Heart left ventricle (tissue), 16 donors: ENCODE results near the gene SLC10A6. TPM values are rescaled to one million over a fixed set of nuclear protein-coding genes. Genes with fewer than 3 reads are reported as not detected.

Source experiments
- ATAC-seq, 4 donors: fragments of 200-7000 bp; cut with Tn5 transposase; one replicate each; pipeline ENCODE4 v1.9.1; 2020 to 2022; ENCODE audit warnings: moderate library complexity in 4 of 4, mild to moderate bottlenecking in 3 of 4, moderate number of reproducible peaks in 1 of 4
- DNase-seq, 5 donors: peaks; one replicate each; pipeline ENCODE4 v3.0.0-alpha.2; 2020
- H3K27ac ChIP-seq, 12 donors: fragments of 200-600 bp; sonication (generic) in 4 of 12; one replicate each; pipeline versions ENCODE4 v1.5.0 to v1.8.0; 2016 to 2022; ENCODE audit warnings: mild to moderate bottlenecking in 2 of 12
- H3K27me3 ChIP-seq, 9 donors: fragments of 200-600 bp; sonication (generic) in 2 of 9; one replicate each; pipeline versions ENCODE4 v1.5.1 to v1.8.0; 2016 to 2022; ENCODE audit warnings: mild to moderate bottlenecking in 3 of 9
- H3K36me3 ChIP-seq, 9 donors: fragments of 200-600 bp; sonication (generic) in 2 of 9; one replicate each; pipeline versions ENCODE4 v1.5.0 to v1.8.0; 2018 to 2022; ENCODE audit warnings: mild to moderate bottlenecking in 2 of 9
- H3K4me1 ChIP-seq, 12 donors: fragments of 200-600 bp; sonication (generic) in 4 of 12; one replicate each; pipeline versions ENCODE4 v1.5.0 to v1.8.0; 2016 to 2022; ENCODE audit warnings: mild to moderate bottlenecking in 3 of 12
- H3K4me3 ChIP-seq, 12 donors: fragments of 200-600 bp; sonication (generic) in 4 of 12; one replicate each; pipeline versions ENCODE4 v1.5.0 to v1.8.0; 2017 to 2022; ENCODE audit warnings: mild to moderate bottlenecking in 9 of 12, moderate library complexity in 4 of 12
- H3K9me3 ChIP-seq, 12 donors: fragments of 200-600 bp; sonication (generic) in 4 of 12; one replicate each; pipeline versions ENCODE4 v1.5.0 to v1.8.0; 2016 to 2022; ENCODE audit warnings: mild to moderate bottlenecking in 1 of 12
- CTCF ChIP-seq, 12 donors: fragments of 200-600 bp; sonication (generic) in 4 of 12; IDR thresholded peaks; one replicate each; pipeline versions ENCODE4 v1.5.0 to v1.8.0; 2018 to 2022; ENCODE audit warnings: antibody characterized with exemption in 12 of 12, mild to moderate bottlenecking in 5 of 12
- POLR2A ChIP-seq, 2 donors: fragments of 450-650 bp; IDR thresholded peaks; one replicate each; pipeline ENCODE4 v1.6.1; 2017; ENCODE audit warnings: antibody characterized with exemption in 2 of 2, mild to moderate bottlenecking in 2 of 2, moderate library complexity in 2 of 2
- WGBS, 4 donors: extraction: QIAGEN DNeasy Blood & Tissue Kit in 2 of 4; methylation state at CpG; one replicate each; pipeline versions ENCODE4 v1.1.5 to v1.1.7; 2013 to 2018; 5-methylcytosine and 5-hydroxymethylcytosine counted together
- intact Hi-C, 10 donors: fragments of 100-400 bp; cut with DNase I; formaldehyde crosslinking; loops; one replicate each; pipeline versions ENCODE4 v1.11.1 to v1.14.2; 2022
- polyA plus RNA-seq, 2 donors: library from polyadenylated mRNA; stranded (reverse); fragments of 200-250 nt; gene quantifications; one replicate each; pipeline ENCODE4 v1.2.3, GENCODE V29; 2013
- total RNA-seq, 9 donors: library from RNA; depleted of rRNA in 2 of 9; stranded (reverse); fragments of >200 nt in 2 of 9; fragmentation: NEBNext Ultra II Directional in 3 of 9; extraction: Animal tissue kit (Norgen Biotek cat#: 25700) in 3 of 9; gene quantifications; one replicate each; pipeline versions ENCODE4 v1.1.0 to v1.2.4, GENCODE V29; 2016 to 2023
- donor health status: ischemic (EF 13 %, LVEDD 7.1; RV severe dilation, severe dysfunction).
- donor health status: healthy with polysubstance abuse.
- donor health status: DM: no; HTN: yes; CAD: no.
- donor health status: DM: no; HTN: no; CAD: no.
- donor health status: ischemic (EF 25% LVEDD 6.9; RV normal size, moderate dysfunction).
- donor health status: ischemic (EF 25% LVEDD 5.7; RV mildly dilated, moderate dysfunction).
- donor health status: healthy.
- donor health status: DM: yes; HTN: yes; CAD: no.
- donor health status: ischemic (EF 35%, LVEDD 5.7; RV mildly dilated, moderate dysfunction).
- donor health status: nonischemic (EF 11% LVEDD 7.7; RV severe dilation, severe dysfunction).
- donor health status: DM: yes; HTN: yes; CAD: no.
- donor health status: PGD.
- donor health status: ischemic (EF 29% LVEDD 5.4; RV normal size, mild dysfunction).
- donor health status: nonischemic (EF 23%, LVEDD 6.1; RV moderate dilation, normal function).

Gene SLC10A6
- total and polyA plus RNA-seq, 11 donors = 0.30 to 2.0 (median 0.53) TPM; not detected in 1

GRCh38 chr4:86822136-86822535 is 27.0 kb downstream of the SLC10A6 start:
- DNase-seq (no peak), ATAC-seq (no peak)
- 85 to 95% (median 91%) methylated on average over 2 of the region's 2 CpGs for WGBS, 4 donors
- Histone ChIP-seq H3K27me3 (no peaks in the 10 kb centered on the region), H3K9me3 (no peaks in the 10 kb centered on the region), H3K27ac (no peak overlapping the region), H3K4me3 (no peak overlapping the region), H3K36me3 (peaks cover 0 to 18% (median 0%) of the 10 kb centered on the region in 9 donors), H3K4me1 (peaks cover 0 to 1% (median 0%) of the 10 kb centered on the region in 12 donors)
- TF ChIP-seq POLR2A (IDR thresholded peaks at IDR 0.05) (no peak), CTCF (IDR thresholded peaks at IDR 0.05) (no peak)
- intact Hi-C loops = no loop called here

DNA sequence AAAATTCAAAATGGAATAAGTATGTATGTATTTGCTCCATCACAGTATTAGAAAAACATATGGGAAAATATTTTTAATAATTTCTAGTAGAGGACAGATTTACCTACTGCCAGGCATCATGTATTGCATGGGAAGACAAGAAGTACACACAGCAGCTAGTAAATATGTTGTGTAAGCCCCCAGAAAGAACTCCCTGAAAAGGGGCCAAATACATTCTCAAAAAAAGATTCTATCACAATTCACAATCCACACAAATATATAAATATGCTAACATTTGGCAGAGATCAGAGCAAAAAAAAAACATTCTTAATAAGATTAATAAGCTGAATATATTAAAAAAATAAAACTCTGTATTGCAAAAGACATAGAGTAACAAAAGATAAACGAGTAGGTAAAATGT is 28.0 kb downstream of the SLC10A6 start:
- WGBS, 4 donors = 60 to 82% (median 74%) methylated on average over 1 of the region's 1 CpG
- H3K4me3 ChIP-seq = no peak overlapping the region
- intact Hi-C loops = no loop called here

DNA sequence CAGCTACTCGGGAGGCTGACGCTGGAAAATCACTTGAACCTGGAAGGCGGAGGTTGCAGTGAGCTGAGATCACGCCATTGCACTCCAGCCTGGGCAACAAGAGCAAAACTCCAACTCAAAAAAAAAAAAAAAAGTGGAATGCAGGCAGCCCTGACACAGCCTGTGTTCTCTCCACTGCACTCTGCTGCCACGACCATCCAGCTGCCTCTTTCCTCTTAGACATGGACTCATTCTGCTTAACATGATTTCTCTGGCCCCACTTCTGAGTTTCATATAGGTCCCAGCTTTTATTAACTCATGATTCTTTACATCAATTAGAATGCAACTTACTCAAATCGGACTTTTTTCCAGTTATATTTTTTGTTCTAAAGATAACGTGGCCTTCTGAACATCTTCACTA is 29.6 kb downstream of the SLC10A6 start:
- DNase-seq (no peak), ATAC-seq (no peak)
- H3K4me1 ChIP-seq = peaks cover 0 to 11% (median 0%) of the 10 kb centered on the region in 12 donors
- TF ChIP-seq POLR2A (IDR thresholded peaks at IDR 0.05) = no peak
- no peak for TF ChIP-seq CTCF (IDR thresholded peaks at IDR 0.05)
- peaks cover 0 to 14% (median 0%) of the 10 kb centered on the region in 9 donors for H3K36me3 ChIP-seq
- H3K9me3 ChIP-seq = peaks cover 0 to 14% (median 0%) of the 10 kb centered on the region in 12 donors
- intact Hi-C loops = no loop called here
- H3K27ac ChIP-seq = no peak overlapping the region
- H3K27me3 ChIP-seq = no peaks in the 10 kb centered on the region
- no peak overlapping the region for H3K4me3 ChIP-seq
- 90 to 92% (median 91%) methylated on average over 7 of the region's 7 CpGs for WGBS, 4 donors

More for the DNA sequence above, 28.0 kb downstream of the SLC10A6 start:
- Histone ChIP-seq H3K4me1 (peaks cover 0 to 6% (median 0%) of the 10 kb centered on the region in 12 donors), H3K9me3 (no peaks in the 10 kb centered on the region), H3K27me3 (no peaks in the 10 kb centered on the region), H3K27ac (no peak overlapping the region), H3K36me3 (peaks cover 0 to 18% (median 0%) of the 10 kb centered on the region in 9 donors)
- DNase-seq (no peak), ATAC-seq (no peak)
- TF ChIP-seq POLR2A (IDR thresholded peaks at IDR 0.05) (no peak), CTCF (IDR thresholded peaks at IDR 0.05) (no peak)

- DNase-seq (no peak), ATAC-seq (no peak)
- Histone ChIP-seq H3K9me3 (peaks cover 0 to 14% (median 0%) of the 10 kb centered on the region in 12 donors), H3K27me3 (no peaks in the 10 kb centered on the region), H3K36me3 (peaks cover 0 to 13% (median 2%) of the 10 kb centered on the region in 9 donors), H3K4me3 (no peak overlapping the region), H3K27ac (no peak overlapping the region), H3K4me1 (peaks cover 0 to 11% (median 0%) of the 10 kb centered on the region in 12 donors)
- intact Hi-C loops = no loop called here
- TF ChIP-seq CTCF (IDR thresholded peaks at IDR 0.05) (no peak), POLR2A (IDR thresholded peaks at IDR 0.05) (no peak)
- 88 to 95% (median 93%) methylated on average over 3 of the region's 3 CpGs for WGBS, 4 donors
Observed at GRCh38 chr4:86818841-86819240, 30.3 kb downstream of the SLC10A6 start.
